IPS-NIHi7 (cell line): ENCODE results near the gene ZBTB43.

Experiments
- DNase-seq: peaks from one replicate; pipeline ENCODE4 v3.0.0; 2012; ENCODE audit warnings: mixed read lengths; ENCODE audit errors: extremely low spot score

ZBTB43 gene

DNA sequence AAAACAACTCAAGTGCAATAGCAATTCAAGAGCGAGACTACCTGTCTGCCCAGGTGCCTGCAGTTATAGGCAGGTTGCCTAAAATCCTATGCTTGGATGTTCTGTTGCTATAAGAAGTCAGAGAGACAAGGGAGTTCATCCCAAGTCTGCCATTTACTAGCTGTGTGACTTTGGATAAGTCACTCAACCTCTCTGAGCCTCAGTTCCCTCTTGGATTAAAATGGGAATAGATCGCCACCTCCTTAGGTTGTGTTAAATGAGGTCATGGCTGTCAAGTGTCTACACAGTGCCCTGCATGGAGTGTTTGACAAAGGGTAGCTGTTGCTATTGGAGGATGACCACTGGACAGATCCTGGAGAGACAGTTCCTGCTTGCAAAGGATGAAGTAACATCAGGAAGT, 54.3 kb downstream of the ZBTB43 start:
- no peak for DNase-seq

DNA sequence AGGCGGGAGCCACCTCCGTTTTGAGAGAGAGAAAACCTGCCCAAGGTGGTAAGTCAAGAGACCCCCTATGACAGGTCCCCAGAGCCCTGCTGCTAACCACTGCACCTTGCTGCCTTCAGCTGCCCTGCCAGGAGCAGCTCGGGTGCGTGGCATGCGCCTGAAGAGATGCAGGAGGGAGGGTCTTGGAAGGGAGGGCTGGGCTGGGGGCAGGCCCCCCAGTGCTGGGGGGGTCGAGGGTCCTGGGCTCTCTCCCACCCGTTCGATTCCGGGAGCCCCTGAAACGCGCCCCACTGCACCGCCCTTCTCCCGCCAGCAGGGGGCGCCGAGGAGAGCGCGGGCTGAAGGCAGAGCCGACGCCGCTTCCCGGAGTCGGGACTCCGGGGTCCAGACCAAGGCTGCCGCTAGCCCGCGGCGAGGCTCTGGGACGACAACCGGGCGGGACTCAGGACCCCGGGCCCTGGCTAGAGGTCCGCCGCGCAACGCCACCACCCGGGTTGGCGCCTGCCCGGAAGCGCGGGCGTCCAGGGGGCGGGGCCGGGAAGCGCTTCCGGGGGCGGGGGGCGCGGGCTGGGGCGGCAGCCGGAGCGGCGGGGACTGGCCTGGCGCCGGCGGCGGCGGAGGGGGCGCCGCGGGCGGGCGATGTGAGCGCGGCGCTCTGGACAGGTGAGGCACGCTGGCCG, 55.4 kb downstream of the ZBTB43 start, which contains the start of gene ZBTB34:
TSS of gene ZBTB34 (plus strand) at position 563 of the 680 bp plus-strand sequence. CDS start 18,761 bp downstream, outside the sequence.
- DNase-seq = peak; percentile 83

DNA sequence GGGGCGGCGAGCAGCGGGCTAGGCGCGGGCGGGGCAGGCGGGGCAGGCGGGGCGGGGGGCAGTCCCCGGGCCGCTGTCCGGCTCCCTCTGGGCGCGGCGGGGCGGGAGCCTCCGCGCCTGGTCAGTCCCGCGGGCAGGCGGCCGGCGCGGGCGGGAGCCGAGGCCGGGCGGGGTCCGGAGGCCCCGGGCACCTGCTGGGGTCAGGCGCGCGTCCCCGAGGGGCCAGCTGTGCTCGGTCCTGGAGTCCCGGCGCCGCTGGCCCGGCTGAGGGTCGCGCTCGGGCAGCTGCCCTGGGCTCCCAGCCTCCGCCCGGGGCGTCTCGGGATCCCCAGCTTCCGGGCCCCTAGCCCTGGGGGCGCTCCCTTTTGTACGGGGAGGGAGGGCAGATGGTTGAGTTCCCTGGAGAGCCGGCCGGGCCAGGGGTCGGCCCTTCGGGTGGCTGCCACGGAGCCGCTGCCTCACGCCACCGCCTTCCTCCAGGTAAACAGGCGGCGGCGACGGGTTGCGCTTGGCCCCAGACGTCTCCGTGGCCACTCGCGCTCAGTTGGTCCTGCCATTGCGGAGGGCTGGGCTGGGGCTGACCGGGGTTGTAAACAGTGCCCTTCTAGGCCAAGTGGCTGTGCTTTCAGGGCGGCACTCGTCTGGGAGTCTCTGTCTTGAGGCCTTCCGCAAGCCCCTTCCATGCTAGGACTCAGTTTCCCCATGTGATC, 56.1 kb downstream of the ZBTB43 start:
- DNase-seq = no peak

DNA sequence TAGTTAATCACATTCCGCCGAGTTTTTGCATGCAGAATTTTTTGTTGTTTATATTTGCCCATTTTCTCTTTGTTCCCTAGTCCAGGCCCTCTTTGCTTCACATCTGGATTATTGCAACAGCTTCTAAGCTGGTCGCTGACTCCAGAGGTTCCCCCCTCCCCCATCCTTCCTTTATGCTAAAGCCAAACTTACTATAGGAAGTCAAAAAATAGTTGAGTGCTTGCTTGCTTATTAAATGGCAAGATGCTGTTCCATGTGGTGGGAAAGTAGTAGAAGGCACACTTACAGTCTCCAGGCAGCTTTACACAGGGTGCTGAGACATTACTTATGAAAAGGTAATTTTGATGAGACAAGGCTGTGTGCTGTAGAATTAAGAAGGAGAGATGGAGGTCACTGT, 56.9 kb downstream of the ZBTB43 start:
- DNase-seq = no peak

DNA sequence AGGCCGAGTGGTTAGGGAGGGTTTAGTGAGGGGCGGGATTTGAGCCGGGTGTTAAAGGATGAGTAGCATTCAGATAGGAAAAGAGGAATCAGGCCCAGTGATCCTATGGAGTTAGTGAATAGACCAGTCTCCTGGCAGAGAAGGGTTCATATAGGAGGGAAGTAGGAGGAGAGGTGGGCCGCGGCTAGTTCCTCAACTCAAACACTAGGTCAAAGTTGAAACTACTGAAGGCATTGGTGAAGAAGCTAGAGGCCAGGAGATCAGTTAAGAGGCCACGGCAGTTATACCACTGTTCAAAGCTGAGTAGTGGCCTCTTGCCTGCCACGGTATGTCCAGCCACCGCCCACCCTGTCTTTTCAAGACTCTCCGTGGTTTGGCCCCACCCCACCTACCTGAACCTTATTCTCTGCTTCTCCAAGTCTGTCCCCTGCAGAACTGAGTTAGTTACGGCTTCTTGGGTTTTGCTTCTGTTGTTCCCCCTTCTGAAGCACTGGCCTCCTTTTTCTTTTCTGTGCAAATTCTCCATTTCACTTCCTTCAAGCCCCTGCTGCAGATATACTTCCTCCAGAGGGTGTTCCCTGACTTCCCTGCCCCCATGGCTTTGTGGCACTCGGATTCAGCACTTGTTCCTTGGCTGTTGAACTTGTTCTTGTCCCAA, 57.4 kb downstream of the ZBTB43 start:
- no peak for DNase-seq

DNA sequence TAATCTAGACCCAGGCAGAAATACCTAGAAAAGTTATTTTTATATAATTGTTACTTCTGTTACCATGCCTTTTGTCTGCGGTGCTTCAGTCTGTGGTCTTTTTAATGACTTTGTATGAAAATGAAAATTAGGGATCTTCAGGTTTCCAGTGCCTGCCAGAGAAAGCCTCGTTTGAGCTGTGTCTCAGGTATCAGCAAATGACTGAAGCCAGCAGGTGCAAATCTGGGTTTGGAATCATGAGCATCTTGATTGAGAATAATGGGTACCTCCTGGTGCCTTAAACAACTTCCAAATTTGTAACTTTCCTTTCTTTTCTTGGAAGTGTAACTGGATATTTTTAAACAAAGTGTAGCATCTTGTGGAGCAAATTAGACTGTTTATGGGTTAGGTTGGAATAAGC, 59.9 kb downstream of the ZBTB43 start:
- no peak for DNase-seq

DNA sequence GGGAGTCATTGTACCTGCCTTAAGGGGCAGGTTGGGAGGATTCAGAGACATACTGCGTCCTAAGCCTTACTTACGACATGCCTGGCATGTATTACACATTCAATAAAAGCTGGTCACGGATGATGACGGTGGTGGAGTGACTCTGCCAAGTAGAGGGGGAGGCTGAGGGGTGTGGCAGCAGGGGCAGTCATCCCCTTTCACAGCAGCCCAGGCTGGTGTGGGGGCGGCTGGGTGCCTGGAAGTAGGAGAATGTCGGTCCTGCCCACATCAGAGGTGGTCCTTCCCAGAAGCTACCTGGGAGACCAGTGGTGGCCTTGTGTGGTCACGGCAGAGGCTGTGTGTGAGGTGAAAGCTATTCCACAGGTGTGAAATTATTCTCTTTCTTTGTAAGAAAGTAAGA, 64.5 kb downstream of the ZBTB43 start:
- DNase-seq = no peak

DNA sequence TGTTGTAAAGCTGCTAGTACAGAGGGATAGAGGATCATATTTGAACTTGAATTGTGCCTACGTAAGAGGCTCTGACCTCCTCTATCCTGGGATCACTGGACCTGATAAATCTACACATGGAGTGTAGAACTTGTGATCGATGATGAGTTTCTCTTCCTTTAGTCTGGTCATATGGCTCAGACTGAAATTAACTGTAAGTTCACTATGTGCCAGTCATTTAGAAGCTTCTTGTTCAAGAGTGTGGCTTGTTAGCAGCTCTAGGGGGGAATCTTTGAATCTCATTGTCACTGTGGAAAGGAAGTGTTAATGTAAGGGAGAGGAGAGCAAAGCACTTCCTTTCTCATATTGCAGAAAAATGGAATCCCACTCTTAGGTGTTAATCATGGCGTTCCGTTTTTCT, 67.7 kb downstream of the ZBTB43 start:
- DNase-seq = no peak

DNA sequence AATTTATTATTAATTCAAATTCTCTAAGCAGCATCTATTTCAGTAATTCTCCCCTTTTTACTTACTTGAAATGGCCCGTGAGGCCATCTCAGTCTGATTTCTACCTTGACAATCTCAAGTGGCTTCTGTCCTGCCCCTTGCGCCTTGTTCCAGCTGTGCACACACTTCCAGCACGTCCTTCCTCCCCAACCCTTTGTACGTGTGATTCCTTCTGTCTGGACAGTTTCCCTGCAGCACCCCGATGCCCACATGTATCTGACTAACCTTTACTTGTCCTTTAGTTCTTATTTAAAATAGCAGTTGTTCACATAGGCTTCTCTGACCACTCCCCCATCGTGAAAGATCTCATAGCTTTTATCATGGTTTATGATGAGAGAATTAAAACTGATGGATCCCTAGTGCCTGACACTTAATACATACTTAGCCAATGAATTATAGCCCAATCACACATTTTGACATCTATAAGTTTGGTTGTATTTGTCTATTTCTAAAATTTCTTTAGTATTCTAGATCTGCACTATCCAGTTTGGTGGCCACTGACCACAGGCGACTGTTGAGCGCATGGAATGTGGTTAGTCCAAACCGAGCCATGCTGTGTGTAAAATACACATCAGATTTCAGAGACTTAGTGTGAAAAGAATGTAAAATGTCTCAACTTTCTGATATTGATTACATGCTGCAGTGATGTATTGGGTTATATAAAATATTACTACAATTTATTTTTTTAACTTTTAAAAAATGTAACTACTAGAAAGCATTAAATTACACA, 69.9 kb downstream of the ZBTB43 start:
- no peak for DNase-seq

DNA sequence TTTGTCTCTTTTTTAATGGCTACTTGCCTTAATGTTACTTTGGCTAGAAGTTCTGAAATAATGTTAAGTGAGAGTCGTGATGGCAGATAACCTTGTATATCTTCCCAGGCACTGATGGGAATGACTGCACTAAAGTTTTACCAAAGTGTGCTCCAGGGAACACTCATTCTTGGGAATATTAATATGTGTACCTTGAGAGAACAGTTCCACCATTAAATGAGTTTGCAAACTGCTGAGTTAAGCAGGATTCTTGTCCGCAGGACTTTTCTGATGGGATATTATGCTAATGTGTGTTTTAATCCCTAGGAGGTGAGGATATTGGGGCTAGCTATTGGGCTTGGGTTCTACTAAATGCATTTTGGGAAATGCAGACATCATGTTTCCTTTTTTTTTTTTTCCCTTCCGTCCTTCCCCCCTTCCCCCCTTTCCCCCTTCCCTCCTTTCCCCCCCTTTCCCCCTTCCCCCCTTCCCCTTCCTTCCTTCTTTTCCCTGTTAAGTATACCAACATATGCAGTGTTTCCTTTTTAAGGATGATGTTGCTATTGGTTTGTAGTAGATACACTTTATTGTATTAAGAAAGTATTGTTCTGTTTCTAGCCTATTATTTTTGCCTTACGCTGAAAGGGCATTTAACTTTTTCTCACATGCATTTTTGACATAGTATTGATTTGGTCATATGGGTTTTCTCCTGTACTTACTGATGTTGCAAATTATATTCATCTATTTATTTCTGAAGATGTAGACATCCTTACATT, 71.1 kb downstream of the ZBTB43 start:
- DNase-seq = no peak

DNA sequence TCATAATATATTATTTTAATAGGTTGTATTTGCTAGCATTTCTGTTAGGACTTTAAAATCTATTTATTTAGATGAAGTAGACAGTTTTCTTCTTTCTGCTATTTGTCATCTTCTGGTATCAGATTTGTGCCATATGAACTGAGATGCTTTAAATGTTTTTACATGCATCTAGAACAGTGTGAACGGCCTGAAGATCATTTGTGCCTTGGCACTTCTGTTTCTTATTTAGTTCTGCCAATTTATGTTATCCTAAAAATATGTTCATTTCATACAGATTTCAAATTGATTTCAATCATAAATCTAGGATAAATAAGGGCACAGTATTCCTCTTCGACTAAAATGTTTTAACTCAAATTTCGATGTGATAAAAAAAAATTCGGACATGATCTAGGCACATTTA, 71.7 kb downstream of the ZBTB43 start:
- DNase-seq = no peak

DNA sequence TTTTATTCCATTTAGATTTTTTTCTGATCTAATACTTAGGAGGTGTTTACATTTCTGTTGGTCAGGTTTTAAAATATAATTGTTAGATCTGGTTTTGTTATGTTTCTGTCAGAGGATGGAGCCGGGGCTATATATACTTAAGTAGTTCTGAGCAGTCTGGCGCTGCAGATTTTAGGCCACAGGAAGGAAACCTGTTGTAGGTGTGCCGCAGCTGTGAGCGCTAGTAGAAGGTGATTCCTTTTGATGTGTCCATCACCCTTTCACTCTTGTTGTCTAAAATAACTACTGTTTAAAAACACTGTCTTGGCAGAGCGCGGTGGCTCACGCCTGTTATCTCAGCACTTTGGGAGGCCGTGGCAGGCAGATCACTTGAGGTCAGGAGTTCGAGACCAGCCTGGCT, 72.6 kb downstream of the ZBTB43 start:
- DNase-seq = no peak

DNA sequence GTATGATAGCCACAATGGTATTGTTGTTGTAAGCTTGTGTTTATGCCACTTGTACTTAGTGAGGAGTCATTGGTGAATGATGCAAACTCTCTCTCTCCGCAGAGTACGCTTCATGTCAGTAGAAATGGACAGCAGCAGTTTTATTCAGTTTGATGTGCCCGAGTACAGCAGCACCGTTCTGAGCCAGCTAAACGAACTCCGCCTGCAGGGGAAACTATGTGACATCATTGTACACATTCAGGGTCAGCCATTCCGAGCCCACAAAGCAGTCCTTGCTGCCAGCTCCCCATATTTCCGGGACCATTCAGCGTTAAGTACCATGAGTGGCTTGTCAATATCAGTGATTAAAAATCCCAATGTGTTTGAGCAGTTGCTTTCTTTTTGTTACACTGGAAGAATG, 74.4 kb downstream of the ZBTB43 start:
- no peak for DNase-seq

DNA sequence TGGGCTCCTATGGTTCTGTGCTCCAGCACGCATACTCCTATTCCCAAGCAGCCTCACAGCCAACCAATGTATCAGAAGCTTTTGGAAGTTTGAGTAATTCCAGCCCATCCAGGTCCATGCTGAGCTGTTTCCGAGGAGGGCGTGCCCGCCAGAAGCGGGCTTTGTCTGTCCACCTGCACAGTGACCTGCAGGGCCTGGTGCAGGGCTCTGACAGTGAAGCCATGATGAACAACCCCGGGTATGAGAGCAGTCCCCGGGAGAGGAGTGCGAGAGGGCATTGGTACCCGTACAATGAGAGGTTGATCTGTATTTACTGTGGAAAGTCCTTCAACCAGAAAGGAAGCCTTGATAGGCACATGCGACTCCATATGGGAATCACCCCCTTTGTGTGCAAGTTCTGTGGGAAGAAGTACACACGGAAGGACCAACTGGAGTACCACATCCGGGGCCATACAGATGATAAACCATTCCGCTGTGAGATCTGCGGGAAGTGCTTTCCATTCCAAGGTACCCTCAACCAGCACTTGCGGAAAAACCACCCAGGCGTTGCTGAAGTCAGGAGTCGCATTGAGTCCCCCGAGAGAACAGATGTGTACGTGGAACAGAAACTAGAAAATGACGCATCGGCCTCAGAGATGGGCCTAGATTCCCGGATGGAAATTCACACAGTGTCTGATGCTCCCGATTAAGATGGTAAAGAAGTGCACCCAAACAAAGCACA, 75.5 kb downstream of the ZBTB43 start:
- no peak for DNase-seq

DNA sequence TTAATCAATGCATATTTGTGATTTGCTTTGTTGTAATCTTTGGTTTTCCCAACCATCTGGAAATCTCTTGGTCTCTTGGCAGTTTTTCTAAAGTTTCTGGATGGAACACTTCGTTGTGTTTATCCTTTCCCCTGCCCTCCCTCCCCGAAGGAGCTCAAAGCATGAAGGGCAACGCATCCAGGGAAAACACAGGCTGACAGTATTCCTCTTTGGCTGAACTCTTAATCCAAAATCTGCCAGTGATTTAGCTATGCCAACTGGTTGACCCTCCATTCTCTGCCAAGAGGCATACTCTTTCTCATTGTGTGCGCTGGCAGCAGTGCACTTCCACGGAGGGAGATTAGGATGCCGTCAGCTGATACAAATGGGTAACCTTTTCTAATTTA, 76.1 kb downstream of the ZBTB43 start:
- DNase-seq = no peak

DNA sequence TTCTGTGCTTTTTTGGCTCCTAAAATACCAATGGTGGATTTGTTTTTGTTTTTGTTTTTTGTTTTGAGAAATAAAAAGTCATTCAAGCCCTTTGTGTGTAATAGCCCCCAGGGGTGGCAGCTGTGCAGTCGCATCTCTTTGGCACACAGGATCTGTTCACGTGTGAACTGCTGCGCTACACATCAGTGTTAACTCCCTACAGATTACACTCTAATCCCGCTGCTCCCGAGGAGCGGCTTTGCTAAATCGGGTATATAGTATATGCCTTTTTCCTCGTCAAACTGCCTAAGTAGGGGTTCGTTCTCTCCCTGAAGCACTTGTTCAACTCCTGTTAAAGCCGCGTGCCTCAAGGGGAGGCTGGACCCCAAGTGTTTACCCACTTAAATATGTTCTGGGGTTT, 77.9 kb downstream of the ZBTB43 start:
- DNase-seq = no peak

DNA sequence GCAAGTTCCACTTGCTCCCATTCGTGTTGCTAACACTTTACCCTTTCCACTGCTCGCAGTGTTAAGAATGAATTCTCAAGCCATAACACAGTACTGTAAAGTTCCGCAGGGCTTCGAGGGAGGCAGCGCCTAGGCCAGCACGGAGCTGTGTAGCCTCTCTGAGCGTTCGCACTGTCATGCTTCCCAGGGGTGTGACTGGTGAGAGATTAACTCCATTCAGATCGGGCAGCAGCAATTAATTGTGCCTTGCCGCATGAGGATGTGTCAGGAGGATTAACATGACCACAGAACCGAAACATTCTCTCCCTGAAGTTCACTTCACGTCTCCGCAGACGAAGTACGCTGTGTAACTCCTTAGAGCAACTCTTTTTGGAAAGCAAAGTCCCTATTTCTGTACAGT, 78.8 kb downstream of the ZBTB43 start:
- DNase-seq = no peak

DNA sequence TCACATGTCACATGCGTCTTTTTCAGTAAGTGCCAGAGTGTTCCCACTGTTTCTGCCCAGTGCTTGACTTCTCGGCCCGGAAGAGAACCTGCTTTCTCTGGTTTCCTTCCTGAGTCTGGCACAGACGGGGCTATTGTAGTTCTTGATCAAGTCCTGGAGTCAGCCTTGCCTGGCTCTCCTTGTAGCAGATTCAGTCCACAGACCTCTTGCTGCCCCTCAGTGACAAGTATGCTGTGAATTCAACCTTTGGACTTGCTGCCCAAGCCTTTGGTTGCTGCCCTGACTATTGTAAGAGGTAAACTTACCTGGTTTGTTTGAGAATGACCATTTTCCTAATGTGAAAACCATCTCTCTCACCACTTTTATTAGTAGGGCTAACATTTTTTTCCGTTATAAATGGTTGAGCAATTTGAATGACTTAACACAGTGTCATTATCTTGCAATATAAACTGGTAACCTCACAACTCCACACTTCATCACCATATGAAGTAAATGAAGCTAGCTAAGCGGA, 80.3 kb downstream of the ZBTB43 start:
- DNase-seq = no peak

DNA sequence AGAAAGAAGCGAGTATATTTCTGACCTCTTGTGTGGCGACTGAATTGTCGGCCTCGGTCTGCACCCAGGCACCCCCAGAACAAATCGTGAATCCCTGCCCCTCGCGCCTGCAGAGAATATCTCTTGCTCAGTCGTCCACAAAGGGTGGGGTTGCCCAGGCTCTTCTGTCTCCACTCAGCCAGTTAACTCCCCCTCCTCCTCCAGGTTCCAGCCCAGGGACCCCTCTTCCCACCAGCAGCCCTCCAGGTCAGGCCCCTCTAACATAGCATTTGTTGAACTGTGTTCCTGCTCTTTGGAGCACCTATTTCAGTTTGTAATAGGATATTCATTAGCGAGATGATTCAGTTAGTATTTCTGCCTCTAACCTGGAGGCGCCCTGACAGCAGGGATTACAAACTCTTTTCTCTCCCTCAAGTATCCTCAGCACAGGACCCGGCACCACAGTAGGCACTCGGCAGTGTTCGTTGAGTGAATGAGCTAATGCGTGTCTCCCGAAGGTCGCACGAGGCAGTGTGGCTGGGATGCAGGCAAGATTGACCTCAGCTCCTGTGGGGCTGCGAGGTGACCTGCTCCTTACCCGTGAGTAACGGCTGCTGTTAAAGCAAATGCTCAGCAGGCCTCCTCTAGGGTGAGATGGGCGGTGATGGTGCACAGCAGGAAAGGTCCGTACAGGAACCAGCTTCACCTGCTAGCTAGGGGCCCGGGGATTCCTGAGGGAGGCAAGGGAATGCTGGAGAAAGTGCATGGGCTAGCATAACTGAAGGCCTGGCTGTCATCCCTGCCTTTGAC, 81.4 kb downstream of the ZBTB43 start:
- peak; percentile 34 for DNase-seq

DNA sequence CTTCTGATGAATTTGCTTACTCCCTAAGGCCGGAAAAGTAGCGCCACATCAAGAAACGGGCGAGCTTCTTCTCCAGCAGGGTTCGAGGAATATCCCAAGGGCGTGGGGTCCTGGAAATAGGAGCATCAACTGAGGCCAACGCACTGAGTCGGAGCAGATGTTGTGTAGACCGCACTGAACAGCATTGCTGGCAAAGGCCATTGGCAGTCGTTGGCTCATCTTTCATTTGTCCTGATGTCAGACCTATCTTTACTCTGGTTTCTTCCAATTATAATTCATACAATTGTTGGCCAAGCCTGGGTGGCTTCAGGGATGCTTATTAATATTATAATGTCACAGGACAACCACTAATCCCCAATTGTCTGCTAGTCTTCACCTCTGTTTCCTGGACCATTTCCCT, 82.1 kb downstream of the ZBTB43 start:
- DNase-seq = no peak
